OCI-LY7 (cell line): ENCODE results near the gene DKK3. TPM values are rescaled to one million over a fixed set of nuclear protein-coding genes. Genes with fewer than 3 reads are reported as not detected.

ENCODE experiments used
- BruUV-seq: library from RNA; stranded (reverse); fragments of 400-500 nt; replicated peaks from 2 replicates; lab custom pipeline; 2021; lab: Mats Ljungman, UMichigan
- CTCF ChIA-PET: fragments of 300-600 bp; sonication (Branson Sonifier 250); formaldehyde crosslinking; loops from one replicate; lab custom pipeline; 2022; ENCODE audit warnings: antibody characterized with exemption; ENCODE audit not compliant: unreplicated experiment; lab: Charles Lee
- POLR2A ChIA-PET: fragments of 300-600 bp; sonication (Branson Sonifier 250); formaldehyde crosslinking; loops from one replicate; lab custom pipeline; 2022; ENCODE audit warnings: antibody characterized with exemption; lab: Charles Lee
- DNase-seq: peaks from one replicate; pipeline ENCODE4 v3.0.0-alpha.2; 2015; ENCODE audit warnings: low spot score
- H2AFZ ChIP-seq: fragments of 200-600 bp; sonication (generic), shearing (Covaris generic); 2 replicates; pipeline ENCODE4 v1.6.1; 2014; ENCODE audit warnings: mild to moderate bottlenecking, antibody characterized with exemption, low read length, moderate library complexity
- H3K27ac ChIP-seq: fragments of 200-600 bp; sonication (generic); 2 replicates; pipeline ENCODE4 v1.5.1; 2014; ENCODE audit warnings: mixed run types, low read depth, mild to moderate bottlenecking, moderate library complexity, low read length, inconsistent platforms; ENCODE audit not compliant: poor library complexity, severe bottlenecking
- H3K36me3 ChIP-seq: fragments of 200-600 bp; sonication (generic); 2 replicates; pipeline ENCODE4 v1.6.1; 2014; ENCODE audit warnings: mild to moderate bottlenecking, antibody characterized with exemption, low read length, moderate library complexity, mixed read lengths; ENCODE audit not compliant: insufficient read depth
- H3K4me1 ChIP-seq: fragments of 200-600 bp; sonication (generic); 2 replicates; pipeline ENCODE4 v1.5.1; 2014; ENCODE audit warnings: mild to moderate bottlenecking, low read length; ENCODE audit not compliant: insufficient read depth, poor library complexity, severe bottlenecking
- H3K4me2 ChIP-seq: fragments of 200-600 bp; sonication (generic); 2 replicates; pipeline ENCODE4 v1.6.1; 2014; ENCODE audit warnings: mild to moderate bottlenecking, low read length
- H3K4me3 ChIP-seq: fragments of 200-600 bp; sonication (generic); 2 replicates; pipeline ENCODE4 v1.5.1; 2014; ENCODE audit warnings: mild to moderate bottlenecking, low read depth, low read length; ENCODE audit not compliant: poor library complexity, severe bottlenecking
- H3K79me2 ChIP-seq: fragments of 200-600 bp; sonication (generic); 2 replicates; pipeline ENCODE4 v1.6.1; 2016; ENCODE audit warnings: low read depth, mild to moderate bottlenecking, low read length, moderate library complexity, mixed read lengths; ENCODE audit not compliant: insufficient read depth
- H3K9me2 ChIP-seq: fragments of 200-600 bp; sonication (generic); 2 replicates; pipeline ENCODE4 v1.6.1; 2016; ENCODE audit warnings: mild to moderate bottlenecking, low read length, mixed read lengths; ENCODE audit not compliant: insufficient read depth
- H3K9me3 ChIP-seq: fragments of 200-600 bp; sonication (generic); 2 replicates; pipeline ENCODE4 v1.6.1; 2014; ENCODE audit warnings: mild to moderate bottlenecking, mixed run types, low read length, mixed read lengths
- H4K20me1 ChIP-seq: fragments of 200-600 bp; sonication (generic); 2 replicates; pipeline ENCODE4 v1.6.1; 2014; ENCODE audit warnings: mild to moderate bottlenecking, antibody characterized with exemption, low read length, moderate library complexity, mixed read lengths; ENCODE audit not compliant: insufficient read depth
- EZH2phosphoT487 ChIP-seq: fragments of 200-600 bp; sonication (generic); IDR thresholded peaks from 2 replicates; pipeline ENCODE4 v1.6.1; 2018; ENCODE audit warnings: low read depth, borderline replicate concordance, mild to moderate bottlenecking, mixed run types, antibody characterized with exemption, low read length, moderate library complexity, mixed read lengths
- intact Hi-C: fragments of 100-400 bp; cut with micrococcal nuclease; formaldehyde crosslinking; loops from one replicate; pipeline ENCODE4 v1.10.0; 2022; ENCODE audit not compliant: unreplicated experiment
- total RNA-seq, 2 experiments: library from RNA; depleted of rRNA in 1 of 2; stranded (reverse); fragments of >200 nt in 1 of 2; shearing (Covaris generic) in 1 of 2; gene quantifications; 2 replicates each; pipeline ENCODE4 v1.2.3, GENCODE V29; 2014 to 2022
- TF ChIP-seq, protein P1 (sequence below): fragments of 200-600 bp; sonication (generic); conservative IDR thresholded peaks from 2 replicates; pipeline ENCODE4 v1.5.1; 2014; ENCODE audit warnings: mild to moderate bottlenecking, antibody characterized with exemption, low read length, moderate library complexity, mixed read lengths

DKK3 gene
- total RNA-seq, 2 experiments from 2014 or later = not detected

GRCh38 chr11:11977206-11977938 lies 31.1 kb downstream of the DKK3 start:
- intact Hi-C loops = no loop called here

GRCh38 chr11:11976481-11977127 lies 31.8 kb downstream of the DKK3 start:
- Histone ChIP-seq H3K27ac (no peak overlapping the region), H3K4me2 (no peak overlapping the region), H2AFZ (no peak overlapping the region), H3K79me2 (no peaks in the 10 kb centered on the region), H3K9me2 (no peaks in the 10 kb centered on the region), H3K9me3 (no peaks in the 10 kb centered on the region), H3K36me3 (no peaks in the 10 kb centered on the region), H3K4me3 (no peak overlapping the region), H3K4me1 (no peaks in the 10 kb centered on the region), H4K20me1 (no peaks in the 10 kb centered on the region)
- no peak for DNase-seq
- TF ChIP-seq, protein P1, sequence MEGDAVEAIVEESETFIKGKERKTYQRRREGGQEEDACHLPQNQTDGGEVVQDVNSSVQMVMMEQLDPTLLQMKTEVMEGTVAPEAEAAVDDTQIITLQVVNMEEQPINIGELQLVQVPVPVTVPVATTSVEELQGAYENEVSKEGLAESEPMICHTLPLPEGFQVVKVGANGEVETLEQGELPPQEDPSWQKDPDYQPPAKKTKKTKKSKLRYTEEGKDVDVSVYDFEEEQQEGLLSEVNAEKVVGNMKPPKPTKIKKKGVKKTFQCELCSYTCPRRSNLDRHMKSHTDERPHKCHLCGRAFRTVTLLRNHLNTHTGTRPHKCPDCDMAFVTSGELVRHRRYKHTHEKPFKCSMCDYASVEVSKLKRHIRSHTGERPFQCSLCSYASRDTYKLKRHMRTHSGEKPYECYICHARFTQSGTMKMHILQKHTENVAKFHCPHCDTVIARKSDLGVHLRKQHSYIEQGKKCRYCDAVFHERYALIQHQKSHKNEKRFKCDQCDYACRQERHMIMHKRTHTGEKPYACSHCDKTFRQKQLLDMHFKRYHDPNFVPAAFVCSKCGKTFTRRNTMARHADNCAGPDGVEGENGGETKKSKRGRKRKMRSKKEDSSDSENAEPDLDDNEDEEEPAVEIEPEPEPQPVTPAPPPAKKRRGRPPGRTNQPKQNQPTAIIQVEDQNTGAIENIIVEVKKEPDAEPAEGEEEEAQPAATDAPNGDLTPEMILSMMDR = no peak
- no peak for TF ChIP-seq EZH2phosphoT487
- ChIA-PET CTCF (no interaction called here), POLR2A (no interaction called here)
- intact Hi-C loops = no loop called here
- BruUV-seq = no TSS peak

More at GRCh38 chr11:11977206-11977938, 31.1 kb downstream of the DKK3 start:
- no peaks in the 10 kb centered on the region for H3K9me2 ChIP-seq
- ChIA-PET POLR2A (no interaction called here), CTCF (no interaction called here)
- H3K79me2 ChIP-seq = no peaks in the 10 kb centered on the region
- TF ChIP-seq, protein P1 = no peak
- no peak for TF ChIP-seq EZH2phosphoT487
- no peak overlapping the region for H3K4me2 ChIP-seq
- DNase-seq = no peak
- no peaks in the 10 kb centered on the region for H3K36me3 ChIP-seq
- H4K20me1 ChIP-seq = no peaks in the 10 kb centered on the region
- H3K9me3 ChIP-seq = no peaks in the 10 kb centered on the region
- no peak overlapping the region for H3K27ac ChIP-seq
- BruUV-seq = no TSS peak
- H2AFZ ChIP-seq = no peak overlapping the region
- H3K4me3 ChIP-seq = no peak overlapping the region
- no peaks in the 10 kb centered on the region for H3K4me1 ChIP-seq
